ENCODE data around the gene RNASE9.

DNA sequence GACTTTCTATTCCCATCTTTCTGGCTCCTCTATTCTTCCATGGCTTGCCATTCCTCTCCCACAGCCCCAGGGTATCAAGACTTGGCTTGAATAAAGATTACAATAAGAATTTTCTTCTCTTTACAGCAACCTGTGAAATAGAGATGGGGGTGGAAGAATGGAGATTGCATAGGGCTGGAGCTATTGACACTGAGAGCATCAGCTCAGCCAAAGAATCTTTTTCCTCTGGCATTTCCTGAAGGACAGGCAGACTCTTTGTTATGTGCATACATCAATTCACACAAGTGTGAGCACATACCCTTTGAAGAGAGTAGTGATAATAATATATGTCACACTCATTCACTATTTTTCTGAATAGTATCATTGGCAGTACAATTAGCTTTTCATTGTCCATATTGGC, 22.3 kb upstream of the RNASE9 start:
- no peak for TF ChIP-seq ZNF274 (IDR thresholded peaks at IDR 0.05; ENCODE audit: low read depth, low read length)
- no peak for TF ChIP-seq YY1 (IDR thresholded peaks at IDR 0.05; ENCODE audit: insufficient read depth, insufficient read length)
- TF ChIP-seq SUZ12 (IDR thresholded peaks at IDR 0.05; ENCODE audit: extremely low read depth, insufficient read depth, insufficient read length): no peak
